Mononuclear cell (primary cell): Measurements from ENCODE around the gene TRIM62. TPM values are rescaled to one million over a fixed set of nuclear protein-coding genes. Genes with fewer than 3 reads are reported as not detected.

ENCODE experiments used
- total RNA-seq: library from RNA; depleted of rRNA; stranded (reverse); fragments of >200 nt; gene quantifications from one replicate; pipeline ENCODE4 v1.2.3, GENCODE V29; 2012

The TRIM62 gene
- total RNA-seq, 1 donor = 9.9 TPM

Other genes starting within 250 kb of the TRIM62 start
- 69.0 TPM for gene RNF19B, start 217.2 kb downstream of the TRIM62 start, total RNA-seq
- 29.1 TPM for gene AK2, start 145.2 kb downstream of the TRIM62 start, total RNA-seq
- gene AZIN2, start 100.9 kb downstream of the TRIM62 start, total RNA-seq = 1.6 TPM
- 11.8 TPM for gene ZNF362, start 74.4 kb upstream of the TRIM62 start, total RNA-seq
- gene A3GALT2, start 139.1 kb upstream of the TRIM62 start, total RNA-seq = not detected
- gene PHC2, start 249.1 kb upstream of the TRIM62 start, total RNA-seq = 55.6 TPM